Heart left ventricle (tissue), 16 donors: ENCODE results near the gene NDUFAB1. TPM values are rescaled to one million over a fixed set of nuclear protein-coding genes. Genes with fewer than 3 reads are reported as not detected.
"Not testable (repeated sequence)": the region's sequence is repeated elsewhere in the genome, so short reads cannot be mapped to it uniquely, and the experiment has no call there.

Experiments
- ATAC-seq, 4 donors: fragments of 200-7000 bp; cut with Tn5 transposase; one replicate each; pipeline ENCODE4 v1.9.1; 2020 to 2022; ENCODE audit warnings: moderate library complexity in 4 of 4, mild to moderate bottlenecking in 3 of 4, moderate number of reproducible peaks in 1 of 4
- DNase-seq, 5 donors: peaks; one replicate each; pipeline ENCODE4 v3.0.0-alpha.2; 2020
- H3K27ac ChIP-seq, 12 donors: fragments of 200-600 bp; sonication (generic) in 4 of 12; one replicate each; pipeline versions ENCODE4 v1.5.0 to v1.8.0; 2016 to 2022; ENCODE audit warnings: mild to moderate bottlenecking in 2 of 12
- H3K27me3 ChIP-seq, 9 donors: fragments of 200-600 bp; sonication (generic) in 2 of 9; one replicate each; pipeline versions ENCODE4 v1.5.1 to v1.8.0; 2016 to 2022; ENCODE audit warnings: mild to moderate bottlenecking in 3 of 9
- H3K36me3 ChIP-seq, 9 donors: fragments of 200-600 bp; sonication (generic) in 2 of 9; one replicate each; pipeline versions ENCODE4 v1.5.0 to v1.8.0; 2018 to 2022; ENCODE audit warnings: mild to moderate bottlenecking in 2 of 9
- H3K4me1 ChIP-seq, 12 donors: fragments of 200-600 bp; sonication (generic) in 4 of 12; one replicate each; pipeline versions ENCODE4 v1.5.0 to v1.8.0; 2016 to 2022; ENCODE audit warnings: mild to moderate bottlenecking in 3 of 12
- H3K4me3 ChIP-seq, 12 donors: fragments of 200-600 bp; sonication (generic) in 4 of 12; one replicate each; pipeline versions ENCODE4 v1.5.0 to v1.8.0; 2017 to 2022; ENCODE audit warnings: mild to moderate bottlenecking in 9 of 12, moderate library complexity in 4 of 12
- H3K9me3 ChIP-seq, 12 donors: fragments of 200-600 bp; sonication (generic) in 4 of 12; one replicate each; pipeline versions ENCODE4 v1.5.0 to v1.8.0; 2016 to 2022; ENCODE audit warnings: mild to moderate bottlenecking in 1 of 12
- POLR2A ChIP-seq, 2 donors: fragments of 450-650 bp; IDR thresholded peaks; one replicate each; pipeline ENCODE4 v1.6.1; 2017; ENCODE audit warnings: antibody characterized with exemption in 2 of 2, mild to moderate bottlenecking in 2 of 2, moderate library complexity in 2 of 2
- WGBS, 4 donors: extraction: QIAGEN DNeasy Blood & Tissue Kit in 2 of 4; methylation state at CpG; one replicate each; pipeline versions ENCODE4 v1.1.5 to v1.1.7; 2013 to 2018; 5-methylcytosine and 5-hydroxymethylcytosine counted together
- intact Hi-C, 10 donors: fragments of 100-400 bp; cut with DNase I; formaldehyde crosslinking; loops; one replicate each; pipeline versions ENCODE4 v1.11.1 to v1.14.2; 2022
- polyA plus RNA-seq, 2 donors: library from polyadenylated mRNA; stranded (reverse); fragments of 200-250 nt; gene quantifications; one replicate each; pipeline ENCODE4 v1.2.3, GENCODE V29; 2013
- total RNA-seq, 9 donors: library from RNA; depleted of rRNA in 2 of 9; stranded (reverse); fragments of >200 nt in 2 of 9; fragmentation: NEBNext Ultra II Directional in 3 of 9; extraction: Animal tissue kit (Norgen Biotek cat#: 25700) in 3 of 9; gene quantifications; one replicate each; pipeline versions ENCODE4 v1.1.0 to v1.2.4, GENCODE V29; 2016 to 2023
- TF ChIP-seq, protein P1 (sequence below), 12 donors: fragments of 200-600 bp; sonication (generic) in 4 of 12; IDR thresholded peaks; one replicate each; pipeline versions ENCODE4 v1.5.0 to v1.8.0; 2018 to 2022; ENCODE audit warnings: antibody characterized with exemption in 12 of 12, mild to moderate bottlenecking in 5 of 12
- donor health status: ischemic (EF 13 %, LVEDD 7.1; RV severe dilation, severe dysfunction).
- donor health status: healthy with polysubstance abuse.
- donor health status: DM: no; HTN: yes; CAD: no.
- donor health status: DM: no; HTN: no; CAD: no.
- donor health status: ischemic (EF 25% LVEDD 6.9; RV normal size, moderate dysfunction).
- donor health status: ischemic (EF 25% LVEDD 5.7; RV mildly dilated, moderate dysfunction).
- donor health status: healthy.
- donor health status: DM: yes; HTN: yes; CAD: no.
- donor health status: ischemic (EF 35%, LVEDD 5.7; RV mildly dilated, moderate dysfunction).
- donor health status: nonischemic (EF 11% LVEDD 7.7; RV severe dilation, severe dysfunction).
- donor health status: DM: yes; HTN: yes; CAD: no.
- donor health status: PGD.
- donor health status: ischemic (EF 29% LVEDD 5.4; RV normal size, mild dysfunction).
- donor health status: nonischemic (EF 23%, LVEDD 6.1; RV moderate dilation, normal function).

Gene NDUFAB1
- total and polyA plus RNA-seq, 11 donors: 298 to 896 (median 435) TPM

DNA sequence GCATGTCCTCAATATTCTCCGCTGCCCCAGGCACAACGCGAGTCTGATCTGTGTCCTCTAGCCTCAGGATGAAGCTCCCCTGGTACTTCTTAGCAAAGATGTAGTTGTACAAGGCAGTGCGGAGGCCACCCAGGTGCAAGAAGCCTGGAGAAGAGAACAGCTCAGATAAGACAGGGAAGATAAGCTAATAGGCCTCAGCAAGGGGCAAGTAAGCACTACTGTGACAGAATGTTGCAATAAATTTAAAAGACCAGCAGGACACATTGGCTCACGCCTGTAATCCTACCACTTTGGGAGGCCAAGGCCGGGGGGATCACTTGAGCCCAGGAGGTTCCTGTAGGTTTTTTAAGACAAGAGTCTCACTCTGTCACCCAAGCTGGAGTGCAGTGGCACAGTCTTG, 44.0 kb downstream of the NDUFAB1 start:
- H3K36me3 ChIP-seq: peaks cover 0 to 63% (median 55%) of the 10 kb centered on the region in 9 donors
- intact Hi-C loops: no loop called here

DNA sequence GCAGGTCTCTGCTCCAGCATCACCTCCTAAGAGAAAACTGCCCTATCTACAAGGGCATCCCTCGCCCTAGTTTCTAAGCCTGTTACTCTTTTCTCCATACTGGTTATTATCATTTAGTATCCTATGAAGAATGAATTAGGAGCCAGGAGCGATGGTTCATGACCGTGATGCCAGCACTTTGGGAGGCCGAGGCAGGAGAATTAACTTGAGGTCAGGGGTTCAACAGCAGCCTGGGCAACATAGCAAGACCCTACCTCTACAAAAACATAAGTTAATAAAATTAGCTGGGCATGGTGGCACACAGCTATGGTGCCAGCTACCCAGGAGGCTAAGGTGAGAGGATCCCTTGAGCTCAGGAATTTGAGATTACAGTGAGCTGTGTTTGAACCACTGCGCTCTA, 46.2 kb downstream of the NDUFAB1 start:
- Histone ChIP-seq H3K4me1 (no peaks in the 10 kb centered on the region), H3K9me3 (no peaks in the 10 kb centered on the region), H3K27me3 (no peaks in the 10 kb centered on the region), H3K36me3 (peaks cover 0 to 85% (median 76%) of the 10 kb centered on the region in 9 donors), H3K4me3 (no peak overlapping the region), H3K27ac (no peak overlapping the region)
- intact Hi-C loops: no loop called here
- DNase-seq: no peak
- no peak for TF ChIP-seq POLR2A (IDR thresholded peaks at IDR 0.05)
- TF ChIP-seq, protein P1, sequence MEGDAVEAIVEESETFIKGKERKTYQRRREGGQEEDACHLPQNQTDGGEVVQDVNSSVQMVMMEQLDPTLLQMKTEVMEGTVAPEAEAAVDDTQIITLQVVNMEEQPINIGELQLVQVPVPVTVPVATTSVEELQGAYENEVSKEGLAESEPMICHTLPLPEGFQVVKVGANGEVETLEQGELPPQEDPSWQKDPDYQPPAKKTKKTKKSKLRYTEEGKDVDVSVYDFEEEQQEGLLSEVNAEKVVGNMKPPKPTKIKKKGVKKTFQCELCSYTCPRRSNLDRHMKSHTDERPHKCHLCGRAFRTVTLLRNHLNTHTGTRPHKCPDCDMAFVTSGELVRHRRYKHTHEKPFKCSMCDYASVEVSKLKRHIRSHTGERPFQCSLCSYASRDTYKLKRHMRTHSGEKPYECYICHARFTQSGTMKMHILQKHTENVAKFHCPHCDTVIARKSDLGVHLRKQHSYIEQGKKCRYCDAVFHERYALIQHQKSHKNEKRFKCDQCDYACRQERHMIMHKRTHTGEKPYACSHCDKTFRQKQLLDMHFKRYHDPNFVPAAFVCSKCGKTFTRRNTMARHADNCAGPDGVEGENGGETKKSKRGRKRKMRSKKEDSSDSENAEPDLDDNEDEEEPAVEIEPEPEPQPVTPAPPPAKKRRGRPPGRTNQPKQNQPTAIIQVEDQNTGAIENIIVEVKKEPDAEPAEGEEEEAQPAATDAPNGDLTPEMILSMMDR (IDR thresholded peaks at IDR 0.05): no peak
- 94 to 98% (median 96%) methylated on average over 5 of the region's 5 CpGs for WGBS, 4 donors
- no peak for ATAC-seq

More for the DNA sequence above, 44.0 kb downstream of the NDUFAB1 start:
- DNase-seq (no peak), ATAC-seq (no peak)
- Histone ChIP-seq H3K27ac (no peak overlapping the region), H3K4me1 (peaks cover 0 to 12% (median 5%) of the 10 kb centered on the region in 12 donors), H3K4me3 (no peak overlapping the region), H3K27me3 (no peaks in the 10 kb centered on the region), H3K9me3 (no peaks in the 10 kb centered on the region)
- TF ChIP-seq, protein P1 (IDR thresholded peaks at IDR 0.05): no peak
- no peak for TF ChIP-seq POLR2A (IDR thresholded peaks at IDR 0.05)
- 74 to 88% (median 78%) methylated on average over 6 of the region's 6 CpGs for WGBS, 4 donors

DNA sequence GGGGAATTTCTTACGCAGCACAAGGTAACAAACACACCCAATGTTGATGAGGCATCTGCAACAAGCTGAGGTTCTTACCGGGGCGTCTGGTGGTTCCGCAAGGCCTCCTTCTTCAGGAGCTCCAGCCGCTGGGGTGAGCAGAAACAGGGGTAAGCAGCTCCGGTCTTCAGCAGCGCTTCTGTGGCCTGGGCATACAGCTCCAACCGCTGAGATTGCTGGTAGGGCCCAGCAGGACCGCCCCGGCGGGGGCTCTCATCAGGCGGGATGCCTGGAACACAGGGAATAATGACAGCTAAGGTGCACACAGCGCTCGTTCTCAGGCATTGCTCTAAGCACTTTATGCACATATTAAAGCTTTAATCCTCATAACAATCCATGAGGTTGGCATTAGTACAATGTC, 51.7 kb downstream of the NDUFAB1 start:
- DNase-seq (no peak), ATAC-seq (no peak)
- Histone ChIP-seq H3K36me3 (peaks cover 0 to 98% (median 84%) of the 10 kb centered on the region in 9 donors), H3K27ac (no peak overlapping the region), H3K4me3 (no peak overlapping the region), H3K9me3 (no peaks in the 10 kb centered on the region), H3K27me3 (no peaks in the 10 kb centered on the region), H3K4me1 (no peaks in the 10 kb centered on the region)
- WGBS, 4 donors: 96 to 99% (median 97%) methylated on average over 8 to 14 of the region's 14 CpGs
- intact Hi-C loops: no loop called here
- no peak for TF ChIP-seq POLR2A (IDR thresholded peaks at IDR 0.05)
- TF ChIP-seq, protein P1 (IDR thresholded peaks at IDR 0.05): no peak

DNA sequence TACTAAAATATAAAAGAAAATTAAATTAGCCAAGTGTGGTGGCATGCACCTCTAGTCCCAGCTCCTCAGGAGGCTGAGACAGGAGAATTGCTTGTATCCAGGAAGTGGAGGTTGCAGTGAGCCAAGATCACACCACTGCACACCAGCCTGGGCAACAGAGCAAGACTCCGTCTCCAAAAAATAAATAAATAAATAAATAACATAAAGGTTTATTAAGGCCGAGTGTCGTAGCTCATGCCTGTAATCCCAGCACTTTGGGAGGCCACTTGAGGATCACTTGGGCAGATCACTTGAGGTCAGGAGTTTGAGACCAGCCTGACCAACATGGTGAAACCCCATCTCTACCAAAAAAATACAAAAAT, 55.3 kb downstream of the NDUFAB1 start:
- peaks cover 0 to 93% (median 75%) of the 10 kb centered on the region in 9 donors for H3K36me3 ChIP-seq
- ATAC-seq, intact Hi-C loops, H3K9me3 ChIP-seq, H3K4me1 ChIP-seq, DNase-seq, H3K4me3 ChIP-seq, H3K27ac ChIP-seq, H3K27me3 ChIP-seq: not testable (repeated sequence)
- WGBS, 4 donors: 95 to 99% (median 98%) methylated on average over 3 of the region's 3 CpGs
